Caco-2 (cell line): Measurements from ENCODE around the gene APMAP. TPM values are rescaled to one million over a fixed set of nuclear protein-coding genes. Genes with fewer than 3 reads are reported as not detected.

ENCODE experiments used
- BruUV-seq: library from RNA; stranded (reverse); fragments of 400-500 nt; replicated peaks from 2 replicates; lab custom pipeline; 2021; lab: Mats Ljungman, UMichigan
- CTCF ChIA-PET: fragments of 300-600 bp; sonication (Branson Sonifier 250); formaldehyde crosslinking; loops from one replicate; lab custom pipeline; 2022; ENCODE audit warnings: antibody characterized with exemption; lab: Charles Lee
- POLR2A ChIA-PET: fragments of 300-600 bp; sonication (Branson Sonifier 250); formaldehyde crosslinking; loops from one replicate; lab custom pipeline; 2022; ENCODE audit warnings: antibody characterized with exemption; lab: Charles Lee
- DNase-seq, 2 experiments: peaks; one replicate each; pipeline versions ENCODE4 v3.0.0 to v3.0.0-alpha.2; 2020 to 2022
- H3K27me3 ChIP-seq: replicated peaks from 2 replicates; pipeline ENCODE4 v1.6.0; 2011; ENCODE audit warnings: low read length; ENCODE audit not compliant: control insufficient read depth, insufficient read depth
- H3K36me3 ChIP-seq: 2 replicates; pipeline ENCODE4 v1.5.1; 2011; ENCODE audit warnings: low read length; ENCODE audit not compliant: control insufficient read depth, insufficient read depth
- H3K4me1 ChIP-seq: fragments of 250-450 bp; sonication (Bioruptor Pico); 2 replicates; pipeline ENCODE4 v1.5.1; 2020; ENCODE audit warnings: mild to moderate bottlenecking
- H3K4me3 ChIP-seq: 2 replicates; pipeline ENCODE4 v1.5.1; 2011; ENCODE audit warnings: low read depth, mild to moderate bottlenecking, control low read depth, low read length
- H3K9me3 ChIP-seq: fragments of 250-450 bp; sonication (Bioruptor Pico); 2 replicates; pipeline ENCODE4 v1.5.1; 2020; ENCODE audit warnings: mild to moderate bottlenecking, moderate library complexity
- H3K27ac Mint-ChIP-seq: one replicate; pipeline ENCODE4 v1.8.0; 2022; ENCODE audit warnings: mixed read lengths; ENCODE audit not compliant: unreplicated experiment
- H3K27me3 Mint-ChIP-seq: one replicate; pipeline ENCODE4 v1.8.0; 2022; ENCODE audit warnings: mixed read lengths; ENCODE audit not compliant: insufficient read depth, unreplicated experiment
- H3K36me3 Mint-ChIP-seq: one replicate; pipeline ENCODE4 v1.8.0; 2022; ENCODE audit warnings: mild to moderate bottlenecking, mixed read lengths; ENCODE audit not compliant: insufficient read depth, unreplicated experiment
- H3K4me1 Mint-ChIP-seq: one replicate; pipeline ENCODE4 v1.8.0; 2022; ENCODE audit warnings: low read depth, mixed read lengths; ENCODE audit not compliant: unreplicated experiment
- H3K4me3 Mint-ChIP-seq: one replicate; pipeline ENCODE4 v1.8.0; 2022; ENCODE audit warnings: mild to moderate bottlenecking, moderate library complexity, mixed read lengths; ENCODE audit not compliant: unreplicated experiment
- H3K9me3 Mint-ChIP-seq: one replicate; pipeline ENCODE4 v1.8.0; 2022; ENCODE audit warnings: mixed read lengths; ENCODE audit not compliant: unreplicated experiment
- CTCF ChIP-seq, 2 experiments: fragments of 200-600 bp in 1 of 2; IDR thresholded peaks; 1 replicate in 1 of 2; 2 replicates in 1 of 2; pipeline versions ENCODE4 v1.5.1 to v1.8.0; 2011 to 2022; ENCODE audit warnings: antibody characterized with exemption in 1 of 2, control low read depth in 1 of 2, inconsistent platforms in 1 of 2, low read depth in 1 of 2, low read length in 1 of 2, mild to moderate bottlenecking in 1 of 2, moderate library complexity in 1 of 2; ENCODE audit not compliant: insufficient read depth in 1 of 2, severe bottlenecking in 1 of 2, unreplicated experiment in 1 of 2
- intact Hi-C: fragments of 100-400 bp; cut with micrococcal nuclease; formaldehyde crosslinking; loops from one replicate; pipeline ENCODE4 v1.10.0; 2022; ENCODE audit not compliant: unreplicated experiment
- total RNA-seq: library from RNA; stranded (reverse); gene quantifications from 2 replicates; pipeline ENCODE4 v1.2.3, GENCODE V29; 2022

APMAP gene
- total RNA-seq, 1 experiment from 2014 or later = 138 TPM

GRCh38 chr20:24969186-24970029, 23.1 kb downstream of the APMAP start:
- no peak overlapping the region for H3K27ac Mint-ChIP-seq
- no peak for DNase-seq
- no peak overlapping the region for H3K4me3 ChIP-seq
- CTCF ChIA-PET = no interaction called here
- no peaks in the 10 kb centered on the region for H3K9me3 ChIP-seq
- peaks cover 45% of the 10 kb centered on the region for H3K36me3 Mint-ChIP-seq
- BruUV-seq = no TSS peak
- no peaks in the 10 kb centered on the region for H3K27me3 ChIP-seq
- H3K9me3 Mint-ChIP-seq = no peaks in the 10 kb centered on the region
- H3K36me3 ChIP-seq = peaks cover 1% of the 10 kb centered on the region
- H3K27me3 Mint-ChIP-seq = no peaks in the 10 kb centered on the region
- POLR2A ChIA-PET = no interaction called here
- intact Hi-C loops = no loop called here
- no peaks in the 10 kb centered on the region for H3K4me1 Mint-ChIP-seq
- H3K4me1 ChIP-seq = no peaks in the 10 kb centered on the region
- no peak for TF ChIP-seq CTCF (IDR thresholded peaks at IDR 0.05; ENCODE audit: insufficient read depth in 1 of 2, low read depth in 1 of 2, low read length in 1 of 2, severe bottlenecking in 1 of 2, unreplicated experiment in 1 of 2)
- no peak overlapping the region for H3K4me3 Mint-ChIP-seq

GRCh38 chr20:24968278-24968800, 24.2 kb downstream of the APMAP start:
- H3K9me3 ChIP-seq = no peaks in the 10 kb centered on the region
- Mint-ChIP-seq H3K4me1 (no peaks in the 10 kb centered on the region), H3K36me3 (peaks cover 39% of the 10 kb centered on the region), H3K27ac (no peak overlapping the region), H3K27me3 (no peaks in the 10 kb centered on the region), H3K9me3 (no peaks in the 10 kb centered on the region), H3K4me3 (no peak overlapping the region)
- CTCF ChIA-PET = no interaction called here
- peaks cover 3% of the 10 kb centered on the region for H3K36me3 ChIP-seq
- intact Hi-C loops = no loop called here
- no peak for DNase-seq
- POLR2A ChIA-PET = no interaction called here
- no peak for TF ChIP-seq CTCF (IDR thresholded peaks at IDR 0.05; ENCODE audit: insufficient read depth in 1 of 2, low read depth in 1 of 2, low read length in 1 of 2, severe bottlenecking in 1 of 2, unreplicated experiment in 1 of 2)
- BruUV-seq = no TSS peak
- no peak overlapping the region for H3K4me3 ChIP-seq
- no peaks in the 10 kb centered on the region for H3K27me3 ChIP-seq
- no peaks in the 10 kb centered on the region for H3K4me1 ChIP-seq

- no TSS peak for BruUV-seq
- POLR2A ChIA-PET = no interaction called here
- no peaks in the 10 kb centered on the region for H3K27me3 ChIP-seq
- H3K4me1 ChIP-seq = no peaks in the 10 kb centered on the region
- no peak overlapping the region for H3K4me3 ChIP-seq
- Mint-ChIP-seq H3K36me3 (peaks cover 38% of the 10 kb centered on the region), H3K9me3 (no peaks in the 10 kb centered on the region), H3K4me3 (no peak overlapping the region), H3K27me3 (no peaks in the 10 kb centered on the region), H3K4me1 (no peaks in the 10 kb centered on the region), H3K27ac (no peak overlapping the region)
- intact Hi-C loops = no loop called here
- CTCF ChIA-PET = no interaction called here
- H3K36me3 ChIP-seq = peaks cover 3% of the 10 kb centered on the region
- no peak for DNase-seq
- no peaks in the 10 kb centered on the region for H3K9me3 ChIP-seq
- no peak for TF ChIP-seq CTCF (IDR thresholded peaks at IDR 0.05; ENCODE audit: insufficient read depth in 1 of 2, low read depth in 1 of 2, low read length in 1 of 2, severe bottlenecking in 1 of 2, unreplicated experiment in 1 of 2)
Measured at GRCh38 chr20:24966317-24967012, 26.1 kb downstream of the APMAP start.
